WERI-Rb-1 (cell line): ENCODE results near the gene CBFA2T3.

Source experiments
- DNase-seq: peaks from one replicate; pipeline ENCODE4 v3.0.0-alpha.2; 2020
- H3K27ac ChIP-seq: fragments of 250-450 bp; sonication (Bioruptor Pico); 2 replicates; pipeline ENCODE4 v1.5.1; 2020; ENCODE audit warnings: mild to moderate bottlenecking, moderate library complexity
- H3K27me3 ChIP-seq: fragments of 250-450 bp; sonication (Bioruptor Pico); 2 replicates; pipeline ENCODE4 v1.5.1; 2021; ENCODE audit warnings: mild to moderate bottlenecking, low read depth, moderate library complexity; ENCODE audit not compliant: insufficient read depth, severe bottlenecking
- H3K36me3 ChIP-seq: fragments of 250-450 bp; sonication (Bioruptor Pico); 2 replicates; pipeline ENCODE4 v1.5.1; 2020; ENCODE audit warnings: mild to moderate bottlenecking, moderate library complexity
- H3K4me3 ChIP-seq: 2 replicates; pipeline ENCODE4 v1.5.1; 2011; ENCODE audit warnings: low read depth, mild to moderate bottlenecking, control low read depth, low read length
- H3K9me3 ChIP-seq: fragments of 250-450 bp; sonication (Bioruptor Pico); 2 replicates; pipeline ENCODE4 v1.5.1; 2021; ENCODE audit warnings: mild to moderate bottlenecking, moderate library complexity; ENCODE audit not compliant: severe bottlenecking
- TF ChIP-seq, protein P1 (sequence below): IDR thresholded peaks from 2 replicates; pipeline ENCODE4 v1.5.1; 2011; ENCODE audit warnings: low read depth, mild to moderate bottlenecking, control low read depth, inconsistent platforms, low read length

CBFA2T3 gene

GRCh38 chr16:88888461-88889387, 88.3 kb downstream of the CBFA2T3 start:
- Histone ChIP-seq H3K36me3 (peaks cover 14% of the 10 kb centered on the region), H3K27me3 (no peaks in the 10 kb centered on the region), H3K27ac (peak overlapping the region; percentile 76), H3K9me3 (no peaks in the 10 kb centered on the region), H3K4me3 (no peak overlapping the region)
- TF ChIP-seq, protein P1, sequence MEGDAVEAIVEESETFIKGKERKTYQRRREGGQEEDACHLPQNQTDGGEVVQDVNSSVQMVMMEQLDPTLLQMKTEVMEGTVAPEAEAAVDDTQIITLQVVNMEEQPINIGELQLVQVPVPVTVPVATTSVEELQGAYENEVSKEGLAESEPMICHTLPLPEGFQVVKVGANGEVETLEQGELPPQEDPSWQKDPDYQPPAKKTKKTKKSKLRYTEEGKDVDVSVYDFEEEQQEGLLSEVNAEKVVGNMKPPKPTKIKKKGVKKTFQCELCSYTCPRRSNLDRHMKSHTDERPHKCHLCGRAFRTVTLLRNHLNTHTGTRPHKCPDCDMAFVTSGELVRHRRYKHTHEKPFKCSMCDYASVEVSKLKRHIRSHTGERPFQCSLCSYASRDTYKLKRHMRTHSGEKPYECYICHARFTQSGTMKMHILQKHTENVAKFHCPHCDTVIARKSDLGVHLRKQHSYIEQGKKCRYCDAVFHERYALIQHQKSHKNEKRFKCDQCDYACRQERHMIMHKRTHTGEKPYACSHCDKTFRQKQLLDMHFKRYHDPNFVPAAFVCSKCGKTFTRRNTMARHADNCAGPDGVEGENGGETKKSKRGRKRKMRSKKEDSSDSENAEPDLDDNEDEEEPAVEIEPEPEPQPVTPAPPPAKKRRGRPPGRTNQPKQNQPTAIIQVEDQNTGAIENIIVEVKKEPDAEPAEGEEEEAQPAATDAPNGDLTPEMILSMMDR = no peak
- no peak for DNase-seq

- Histone ChIP-seq H3K4me3 (no peak overlapping the region), H3K36me3 (peaks cover 14% of the 10 kb centered on the region), H3K27me3 (no peaks in the 10 kb centered on the region), H3K9me3 (no peaks in the 10 kb centered on the region), H3K27ac (peak overlapping the region; percentile 76)
- DNase-seq = no peak
- TF ChIP-seq, protein P1 = no peak
These were observed 89.0 kb downstream of the CBFA2T3 start for GRCh38 chr16:88888057-88888456.

DNA sequence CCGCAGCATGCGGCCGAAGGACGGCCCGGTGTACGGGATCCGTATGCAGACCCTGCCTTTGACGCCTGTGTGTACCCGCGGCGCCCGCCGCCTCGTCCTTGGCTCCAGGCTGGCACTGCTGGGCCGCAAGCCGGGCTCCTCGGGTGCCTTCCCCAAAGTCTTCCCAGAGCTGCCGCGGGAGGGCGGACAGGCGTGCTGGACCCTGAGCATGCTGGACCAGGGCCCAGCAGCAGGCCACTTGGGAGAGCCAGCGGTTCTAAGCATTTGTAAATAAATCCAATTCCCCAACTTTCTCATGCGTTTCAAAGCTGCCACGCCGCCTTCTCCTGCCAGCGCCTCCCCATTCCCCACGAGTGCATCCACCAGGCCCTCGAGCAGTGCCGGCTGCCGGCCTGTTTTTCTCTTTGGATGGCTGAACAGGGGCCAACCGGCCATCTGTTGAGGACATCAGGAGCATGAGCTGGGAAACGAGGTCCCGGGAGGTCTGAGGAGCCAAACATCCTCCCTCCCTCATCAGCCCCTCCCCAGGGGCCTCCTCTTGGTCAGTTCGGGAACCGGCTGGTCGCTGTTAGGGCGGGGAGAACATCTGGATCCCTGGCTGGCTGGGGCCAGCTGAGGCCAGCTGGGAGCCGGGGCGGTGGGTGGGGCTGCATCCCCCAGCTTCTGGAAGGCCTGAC, 90.0 kb downstream of the CBFA2T3 start:
- Histone ChIP-seq H3K36me3 (peaks cover 14% of the 10 kb centered on the region), H3K4me3 (no peak overlapping the region), H3K9me3 (no peaks in the 10 kb centered on the region), H3K27ac (peak overlapping the region; percentile 76), H3K27me3 (no peaks in the 10 kb centered on the region)
- DNase-seq = peak; percentile 85
- TF ChIP-seq, protein P1 = no peak

- no peak for DNase-seq
- Histone ChIP-seq H3K4me3 (no peak overlapping the region), H3K9me3 (no peaks in the 10 kb centered on the region), H3K36me3 (peaks cover 12% of the 10 kb centered on the region), H3K27me3 (no peaks in the 10 kb centered on the region), H3K27ac (peak overlapping the region; percentile 76)
- TF ChIP-seq, protein P1 = no peak
These were observed 90.6 kb downstream of the CBFA2T3 start for GRCh38 chr16:88886420-88886844.

DNA sequence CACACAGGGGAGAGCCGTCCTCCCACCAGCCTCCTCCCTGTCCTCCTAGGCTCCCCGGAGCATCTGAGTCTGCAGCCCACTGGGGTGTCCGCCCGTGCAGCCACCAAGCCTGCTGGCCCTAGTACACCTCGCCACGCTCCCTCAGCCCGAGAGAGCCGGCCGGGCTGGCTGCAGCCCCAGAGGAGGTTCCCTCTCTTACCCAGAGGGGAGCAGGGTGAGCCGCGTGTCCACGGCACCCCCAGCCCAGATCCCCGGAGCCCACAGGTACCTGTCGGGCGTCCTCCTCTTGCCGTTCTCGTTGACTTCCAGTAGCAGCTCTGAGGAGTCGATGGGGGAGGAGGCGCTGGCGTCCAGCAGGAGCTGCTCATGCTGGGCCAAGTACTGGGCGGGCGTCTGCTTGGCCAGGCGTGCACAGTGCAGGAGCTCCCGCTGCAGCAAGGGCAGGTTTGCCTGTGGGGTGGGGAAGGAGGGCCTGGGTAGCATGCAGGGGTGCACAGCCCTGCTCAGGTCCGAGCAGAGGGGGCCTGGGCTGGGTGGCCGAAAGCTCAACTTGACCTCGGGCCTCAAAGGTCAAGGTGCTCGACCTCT, 91.2 kb downstream of the CBFA2T3 start:
- peaks cover 8% of the 10 kb centered on the region for H3K36me3 ChIP-seq
- no peaks in the 10 kb centered on the region for H3K9me3 ChIP-seq
- H3K27me3 ChIP-seq = no peaks in the 10 kb centered on the region
- no peak overlapping the region for H3K4me3 ChIP-seq
- peak overlapping the region; percentile 76 for H3K27ac ChIP-seq
- TF ChIP-seq, protein P1 = no peak
- no peak for DNase-seq
